ENCODE measurements around the gene CCT6B.

- TF ChIP-seq CTCF (IDR thresholded peaks at IDR 0.05; ENCODE audit: insufficient read depth, low read length, poor library complexity, severe bottlenecking) (no peak), EZH2phosphoT487 (conservative IDR thresholded peaks at IDR 0.05; ENCODE audit: low read length) (no peak)
Measured at GRCh38 chr17:34879146-34879545, 82.1 kb downstream of the CCT6B start.

All from SU-DHL-6 (cell line).